ENCODE data around the gene KANSL2. TPM values are rescaled to one million over a fixed set of nuclear protein-coding genes. Genes with fewer than 3 reads are reported as not detected.
A peak's percentile ranks its signal among the peaks of the same experiment; 100 is the strongest.
"Not testable (repeated sequence)": the region's sequence is repeated elsewhere in the genome, so short reads cannot be mapped to it uniquely, and the experiment has no call there.

Gene KANSL2
- total RNA-seq, 2 donors from 2014 or later: 16.9 to 19.9 TPM

DNA sequence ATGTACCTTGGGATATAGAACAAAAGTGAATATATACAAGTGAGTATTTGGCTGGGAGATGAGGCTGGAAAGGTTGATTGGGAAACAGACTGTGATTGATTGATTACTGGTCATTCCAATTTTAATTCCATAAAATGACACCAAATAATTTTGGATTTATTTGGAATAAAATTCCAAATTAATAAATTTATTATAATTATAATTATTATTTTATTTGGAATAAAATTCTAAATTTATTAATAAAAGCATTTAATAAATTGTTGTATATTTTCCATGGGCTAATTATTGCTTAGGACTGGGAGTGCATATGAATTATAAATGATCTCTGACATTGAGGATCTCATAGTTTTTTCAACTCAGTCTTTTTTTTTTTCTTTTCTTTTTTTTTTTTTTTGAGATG is 51.7 kb downstream of the KANSL2 start:
- DNase-seq (no peak), ATAC-seq (no peak)
- intact Hi-C loops (cut with DNase I, micrococcal nuclease): no loop called here

DNA sequence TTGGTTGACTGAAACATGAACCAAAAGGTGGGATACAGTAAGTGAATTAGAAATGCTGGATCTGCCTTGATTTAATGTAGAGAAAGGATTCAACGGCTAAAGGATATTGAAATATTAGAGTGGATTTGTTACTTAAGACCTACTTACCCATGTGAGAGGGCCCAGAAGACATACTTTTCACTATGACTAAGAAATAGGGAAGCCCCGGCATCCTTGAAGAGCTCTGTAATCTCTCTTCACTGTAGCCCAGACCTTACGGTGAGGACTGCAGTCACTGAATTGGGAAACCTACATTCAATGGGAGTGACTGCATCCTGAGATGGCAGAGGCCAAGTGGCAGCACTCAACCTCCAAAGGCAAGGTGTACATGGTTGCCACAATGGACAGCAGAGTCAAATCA is 52.5 kb downstream of the KANSL2 start:
- DNase-seq (no peak), ATAC-seq (no peak)
- intact Hi-C loops (cut with DNase I, micrococcal nuclease): no loop called here

DNA sequence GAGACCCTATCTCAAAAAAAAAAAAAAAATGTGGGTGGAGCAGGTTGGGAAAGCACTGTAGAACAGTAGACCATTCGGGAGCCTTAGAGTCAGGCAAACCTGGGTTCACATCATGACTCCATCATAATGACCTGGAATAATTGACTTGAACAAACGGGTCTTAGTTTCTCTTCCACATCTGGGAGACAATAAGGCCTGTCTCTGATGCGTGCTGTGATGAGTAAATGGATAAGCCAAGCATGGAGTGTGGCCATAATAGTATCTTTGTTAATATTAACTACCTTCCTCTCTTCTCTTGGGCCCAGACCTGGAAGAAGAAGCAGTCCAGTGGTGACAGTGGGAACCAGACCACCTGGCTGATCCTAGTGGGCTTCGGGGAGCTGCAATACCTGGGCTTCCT is 54.5 kb downstream of the KANSL2 start:
- intact Hi-C loops (cut with DNase I, micrococcal nuclease): no loop called here
- DNase-seq (no peak), ATAC-seq (no peak)

DNA sequence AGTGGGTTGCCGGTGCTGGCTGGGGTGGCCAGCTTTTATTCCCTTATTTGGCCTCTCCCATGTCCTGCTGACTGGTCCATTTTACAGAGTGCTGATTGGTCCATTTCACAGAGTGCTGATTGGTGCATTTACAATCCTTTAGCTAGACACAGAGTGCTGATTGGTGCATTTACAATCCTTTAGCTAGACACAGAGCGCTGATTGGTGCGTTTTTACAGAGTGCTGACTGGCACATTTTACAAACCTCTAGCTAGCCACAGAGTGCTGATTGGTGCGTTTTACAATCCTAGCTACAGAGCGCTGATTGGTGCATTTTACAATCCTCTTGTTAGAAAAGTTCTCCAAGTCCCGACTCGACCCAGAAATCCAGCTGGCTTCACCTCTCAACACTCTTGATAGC is 59.0 kb downstream of the KANSL2 start:
- DNase-seq; intact Hi-C loops (cut with DNase I, micrococcal nuclease); ATAC-seq: not testable (repeated sequence)

DNA sequence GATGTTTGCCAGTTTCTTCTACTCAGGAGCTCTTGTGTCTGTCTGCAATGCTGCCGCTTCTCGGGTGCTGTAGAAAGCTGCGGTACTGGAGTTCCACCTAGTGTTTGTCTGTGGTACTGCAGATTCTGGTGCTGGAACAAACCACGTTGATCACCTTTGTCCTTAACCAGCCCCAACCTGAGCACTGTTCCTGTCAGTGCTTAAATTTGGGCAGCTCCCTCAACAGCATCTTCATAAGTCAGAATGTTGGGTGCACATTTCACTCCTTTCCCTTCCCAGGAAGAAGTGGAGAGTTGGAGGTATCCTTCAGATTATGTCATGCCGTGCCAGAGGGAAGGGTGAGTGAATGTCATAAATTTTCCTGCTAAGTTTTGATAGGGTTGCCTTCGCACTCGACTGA is 63.5 kb downstream of the KANSL2 start:
- ATAC-seq: peak; percentile 85
- intact Hi-C loops (cut with DNase I, micrococcal nuclease): no loop called here
- DNase-seq: peak; percentile 55 to 70

DNA sequence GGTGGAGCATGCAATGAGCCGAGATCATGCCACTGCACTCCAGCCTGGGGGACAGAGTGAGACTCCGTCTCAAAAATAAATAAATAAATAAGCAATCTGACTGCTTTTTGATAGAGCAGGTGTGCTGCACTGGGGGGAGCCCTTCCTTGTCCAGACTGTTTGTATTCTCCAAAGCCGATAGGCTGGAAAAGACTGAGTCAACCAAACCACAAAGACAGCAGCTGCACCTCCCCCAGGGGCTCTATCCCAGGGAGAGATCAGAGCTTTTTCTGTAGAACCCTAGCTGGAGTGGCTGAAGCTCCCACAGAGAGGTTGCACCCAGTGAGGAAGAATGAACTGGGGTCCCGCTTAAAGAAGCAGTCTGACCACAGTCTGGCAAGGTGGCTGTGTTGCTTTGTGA is 66.4 kb downstream of the KANSL2 start:
- ATAC-seq (no peak), DNase-seq (no peak)
- intact Hi-C loops (cut with DNase I, micrococcal nuclease): no loop called here

DNA sequence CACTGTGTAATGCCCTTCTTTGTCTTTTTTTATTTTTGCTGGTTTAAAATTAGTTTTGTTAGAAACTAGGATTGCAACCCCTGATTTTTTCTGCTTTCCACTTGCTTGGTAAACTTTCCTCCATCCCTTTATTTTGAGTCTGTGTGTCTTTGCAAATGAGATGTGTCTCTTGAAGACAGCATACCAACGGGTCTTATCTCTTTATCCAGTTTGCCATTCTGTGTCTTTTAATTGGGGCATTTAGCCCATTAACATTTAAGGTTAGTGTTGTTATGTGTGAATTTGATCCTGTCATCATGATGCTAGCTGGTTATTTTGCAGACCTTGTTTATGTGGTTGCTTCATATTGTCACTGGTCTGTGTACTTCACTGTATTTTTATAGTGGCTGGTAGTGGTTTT is 68.7 kb downstream of the KANSL2 start:
- intact Hi-C loops (cut with DNase I, micrococcal nuclease): no loop called here
- ATAC-seq (no peak), DNase-seq (no peak)

Small RNAs within 50 kb of the gene (microRNA-seq; reads per million reads assigned to microRNA genes)
- 2.1 to 4.1 reads per million in 2 donors for gene MIR1291

Other genes starting within 250 kb of the KANSL2 start
- not detected for gene ANP32D, start 209.7 kb downstream of the KANSL2 start, total RNA-seq
- not detected for gene C12orf54, start 199.7 kb downstream of the KANSL2 start, total RNA-seq
- not detected for gene OR8S1, start 156.6 kb downstream of the KANSL2 start, total RNA-seq
- gene LALBA, start 112.2 kb downstream of the KANSL2 start, total RNA-seq: not detected
- gene CCNT1, start 34.5 kb upstream of the KANSL2 start, total RNA-seq: 10 to 100 TPM; 24.8 to 28.4 TPM
- gene ADCY6, start 106.9 kb upstream of the KANSL2 start, total RNA-seq: 100 to 1,000 TPM; 103 to 130 TPM
- 10 to 100 TPM; 36.0 to 47.9 TPM for gene CACNB3, start 136.3 kb upstream of the KANSL2 start, total RNA-seq
- 10 to 100 TPM; 74.6 to 79.8 TPM for gene DDX23, start 169.9 kb upstream of the KANSL2 start, total RNA-seq
- 1 to 10 TPM; 2.1 to 8.6 TPM for gene RND1, start 183.6 kb upstream of the KANSL2 start, total RNA-seq
- 10 to 100 TPM; 21.3 to 26.9 TPM for gene FKBP11, start 243.3 kb upstream of the KANSL2 start, total RNA-seq